ENCODE results near the gene GUCY1A2. TPM values are rescaled to one million over a fixed set of nuclear protein-coding genes. Genes with fewer than 3 reads are reported as not detected.

The GUCY1A2 gene
- total and polyA plus RNA-seq, 12 donors: 1.3 to 26.3 (median 12.0) TPM

DNA sequence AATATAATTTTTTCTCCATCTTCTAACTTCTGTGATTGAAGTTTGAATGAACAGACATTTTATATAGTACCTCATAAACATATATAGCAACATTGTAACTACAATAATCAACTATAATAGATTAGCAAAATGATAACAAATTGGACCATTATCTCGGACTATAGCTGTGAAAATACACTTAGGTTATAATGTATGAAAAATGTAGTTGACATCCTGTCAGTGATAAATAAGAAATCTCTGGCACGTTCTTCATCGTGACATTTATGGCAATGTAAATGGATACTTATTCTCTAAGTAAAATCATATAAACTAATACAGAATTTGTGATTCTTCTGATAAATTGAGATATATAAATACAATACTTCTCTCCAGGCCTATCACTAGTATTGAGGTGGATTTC is 333.3 kb downstream of the GUCY1A2 start:
- H3K9me3 ChIP-seq (replicated peaks in 1 of 3): no peaks in the 10 kb centered on the region
- H3K4me3 ChIP-seq: no peak overlapping the region
- H3K36me3 ChIP-seq (replicated peaks in 1 of 2): no peaks in the 10 kb centered on the region
- TF ChIP-seq POLR2A (IDR thresholded peaks at IDR 0.05): no peak
- TF ChIP-seq, protein P1, sequence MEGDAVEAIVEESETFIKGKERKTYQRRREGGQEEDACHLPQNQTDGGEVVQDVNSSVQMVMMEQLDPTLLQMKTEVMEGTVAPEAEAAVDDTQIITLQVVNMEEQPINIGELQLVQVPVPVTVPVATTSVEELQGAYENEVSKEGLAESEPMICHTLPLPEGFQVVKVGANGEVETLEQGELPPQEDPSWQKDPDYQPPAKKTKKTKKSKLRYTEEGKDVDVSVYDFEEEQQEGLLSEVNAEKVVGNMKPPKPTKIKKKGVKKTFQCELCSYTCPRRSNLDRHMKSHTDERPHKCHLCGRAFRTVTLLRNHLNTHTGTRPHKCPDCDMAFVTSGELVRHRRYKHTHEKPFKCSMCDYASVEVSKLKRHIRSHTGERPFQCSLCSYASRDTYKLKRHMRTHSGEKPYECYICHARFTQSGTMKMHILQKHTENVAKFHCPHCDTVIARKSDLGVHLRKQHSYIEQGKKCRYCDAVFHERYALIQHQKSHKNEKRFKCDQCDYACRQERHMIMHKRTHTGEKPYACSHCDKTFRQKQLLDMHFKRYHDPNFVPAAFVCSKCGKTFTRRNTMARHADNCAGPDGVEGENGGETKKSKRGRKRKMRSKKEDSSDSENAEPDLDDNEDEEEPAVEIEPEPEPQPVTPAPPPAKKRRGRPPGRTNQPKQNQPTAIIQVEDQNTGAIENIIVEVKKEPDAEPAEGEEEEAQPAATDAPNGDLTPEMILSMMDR (IDR thresholded peaks at IDR 0.05): no peak
- H3K27me3 ChIP-seq: no peaks in the 10 kb centered on the region
- no peaks in the 10 kb centered on the region for H3K4me1 ChIP-seq (replicated peaks in 1 of 2)
- 86 to 90% (median 87%) methylated on average over 3 of the region's 3 CpGs for WGBS, 4 donors
- DNase-seq: no peak
- H3K27ac ChIP-seq: no peak overlapping the region
- intact Hi-C loops (cut with DNase I): no loop called here

DNA sequence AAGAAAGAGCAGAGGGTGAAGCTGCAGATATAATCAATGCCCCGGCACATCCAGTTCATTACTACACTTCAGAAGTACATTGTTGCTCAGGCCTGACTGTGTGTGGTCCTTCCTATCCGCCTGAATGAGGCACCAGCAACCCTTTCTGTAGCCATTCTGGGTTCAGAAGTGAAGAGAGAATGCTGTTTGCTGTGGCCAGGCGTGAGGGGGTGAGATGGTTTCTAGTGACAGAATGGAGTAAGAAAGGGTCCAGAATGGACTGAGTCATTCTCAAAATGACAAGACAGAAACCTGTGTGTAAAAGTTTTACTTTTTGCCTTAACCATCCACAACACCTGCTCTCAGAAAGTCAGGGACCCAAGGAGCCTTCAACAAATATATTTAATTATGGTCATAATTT is 334.8 kb downstream of the GUCY1A2 start:
- no peak overlapping the region for H3K4me3 ChIP-seq
- no peak for TF ChIP-seq POLR2A (IDR thresholded peaks at IDR 0.05)
- TF ChIP-seq, protein P1 (IDR thresholded peaks at IDR 0.05): no peak
- no peaks in the 10 kb centered on the region for H3K36me3 ChIP-seq (replicated peaks in 1 of 2)
- WGBS, 4 donors: 70 to 82% (median 79%) methylated on average over 3 of the region's 3 CpGs
- intact Hi-C loops (cut with DNase I): no loop called here
- H3K4me1 ChIP-seq (replicated peaks in 1 of 2): no peaks in the 10 kb centered on the region
- H3K27ac ChIP-seq: no peak overlapping the region
- H3K27me3 ChIP-seq: no peaks in the 10 kb centered on the region
- H3K9me3 ChIP-seq (replicated peaks in 1 of 3): no peaks in the 10 kb centered on the region
- no peak for DNase-seq

DNA sequence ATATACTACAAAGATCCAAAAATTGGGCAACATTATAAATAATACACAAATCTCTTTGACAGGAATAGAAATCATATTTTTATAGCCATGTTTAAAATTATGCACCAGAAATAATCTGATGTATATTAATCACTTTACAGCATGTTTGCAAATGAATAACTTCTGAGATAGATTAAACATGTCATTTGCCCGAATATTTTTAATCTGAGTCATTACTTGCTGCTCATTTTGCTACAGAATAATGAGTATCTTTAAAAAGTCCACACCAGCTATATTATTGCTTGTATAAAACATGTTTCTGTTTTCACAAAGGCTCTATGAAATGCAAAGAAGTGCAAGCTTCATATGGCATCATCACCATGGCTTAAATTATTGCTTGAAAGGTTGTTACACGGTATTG is 336.8 kb downstream of the GUCY1A2 start:
- intact Hi-C loops (cut with DNase I): no loop called here
- no peaks in the 10 kb centered on the region for H3K9me3 ChIP-seq (replicated peaks in 1 of 3)
- TF ChIP-seq POLR2A (IDR thresholded peaks at IDR 0.05): no peak
- TF ChIP-seq, protein P1 (IDR thresholded peaks at IDR 0.05): no peak
- no peaks in the 10 kb centered on the region for H3K27me3 ChIP-seq
- H3K4me3 ChIP-seq: no peak overlapping the region
- no peak for DNase-seq
- 69 to 79% (median 77%) methylated on average over 2 of the region's 2 CpGs for WGBS, 4 donors
- no peaks in the 10 kb centered on the region for H3K4me1 ChIP-seq (replicated peaks in 1 of 2)
- no peak overlapping the region for H3K27ac ChIP-seq
- H3K36me3 ChIP-seq (replicated peaks in 1 of 2): no peaks in the 10 kb centered on the region

DNA sequence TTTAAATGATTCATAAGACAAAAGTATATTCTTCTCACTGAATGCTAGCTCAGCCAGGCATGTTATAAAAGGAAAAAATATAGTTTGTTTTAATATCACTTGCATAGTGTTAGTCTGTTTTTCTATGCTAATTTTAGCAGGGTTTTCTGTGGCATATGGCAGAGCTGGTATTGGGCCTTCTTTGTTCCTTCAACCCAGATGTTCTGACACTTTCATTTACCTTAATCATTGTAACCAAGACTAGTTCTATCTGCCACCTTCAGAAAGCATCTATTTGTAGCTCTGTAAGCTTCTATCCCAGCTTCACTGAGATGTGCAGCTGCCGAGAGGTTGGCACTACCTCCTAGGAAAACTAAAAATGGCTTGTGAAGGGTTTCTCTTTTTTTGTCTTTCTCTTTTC is 338.7 kb downstream of the GUCY1A2 start:
- no peak for TF ChIP-seq POLR2A (IDR thresholded peaks at IDR 0.05)
- TF ChIP-seq, protein P1 (IDR thresholded peaks at IDR 0.05): no peak
- no peaks in the 10 kb centered on the region for H3K36me3 ChIP-seq (replicated peaks in 1 of 2)
- no peak overlapping the region for H3K4me3 ChIP-seq
- no peaks in the 10 kb centered on the region for H3K9me3 ChIP-seq (replicated peaks in 1 of 3)
- H3K27ac ChIP-seq: no peak overlapping the region
- no peaks in the 10 kb centered on the region for H3K4me1 ChIP-seq (replicated peaks in 1 of 2)
- DNase-seq: no peak
- intact Hi-C loops (cut with DNase I): no loop called here
- H3K27me3 ChIP-seq: no peaks in the 10 kb centered on the region
- WGBS, 4 donors: 83 to 89% (median 86%) methylated on average over 1 of the region's 1 CpG
